NCI-H2171 (cell line): ENCODE measurements around the gene EZR.

ENCODE experiments used
- DNase-seq: peaks from one replicate; lab custom pipeline; 2025; lab: John Stamatoyannopoulos, UW

EZR gene

DNA sequence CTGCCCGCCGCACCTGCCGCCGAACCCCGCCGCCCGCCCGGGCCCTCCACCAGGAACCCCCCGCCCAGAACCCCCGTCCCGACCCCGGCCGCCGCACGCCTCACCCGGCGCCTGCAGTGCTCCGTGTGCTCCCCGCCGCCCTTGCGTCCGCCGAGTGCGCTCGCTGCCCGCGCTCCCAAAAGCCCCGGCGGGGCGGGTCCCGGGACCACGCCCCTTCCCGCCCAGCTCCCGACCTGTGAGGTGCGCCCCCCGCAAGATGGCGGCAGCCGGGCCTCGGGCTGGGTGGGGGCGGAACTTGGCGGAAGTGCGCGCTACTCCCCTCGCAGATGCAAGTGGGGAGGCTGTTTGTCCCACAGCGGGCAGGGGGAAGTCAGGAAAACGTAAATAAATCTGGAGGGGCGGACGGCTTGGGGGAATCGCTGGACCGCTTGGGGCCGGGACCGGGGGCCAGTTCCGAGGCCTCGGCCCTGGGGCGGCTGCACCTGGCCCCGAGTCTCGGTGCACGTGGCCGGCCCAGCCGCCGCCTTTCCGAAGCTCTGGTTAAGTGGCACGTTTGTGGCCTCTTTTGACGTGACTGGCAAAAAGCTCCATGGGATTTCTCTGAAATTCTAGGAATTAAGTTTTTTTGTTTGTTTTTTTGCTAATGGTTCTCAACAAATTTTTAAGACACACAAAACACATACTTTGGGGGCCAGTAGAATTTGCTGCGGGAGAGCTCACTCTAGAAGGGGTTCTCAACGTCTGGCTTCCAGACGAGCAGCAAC is at the start of gene EZR:
Gene EZR, minus strand, starts transcription at position 156 of the 764 bp plus-strand sequence. CDS start 1,275 bp downstream, outside the sequence.
- peak; percentile 78 for DNase-seq

DNA sequence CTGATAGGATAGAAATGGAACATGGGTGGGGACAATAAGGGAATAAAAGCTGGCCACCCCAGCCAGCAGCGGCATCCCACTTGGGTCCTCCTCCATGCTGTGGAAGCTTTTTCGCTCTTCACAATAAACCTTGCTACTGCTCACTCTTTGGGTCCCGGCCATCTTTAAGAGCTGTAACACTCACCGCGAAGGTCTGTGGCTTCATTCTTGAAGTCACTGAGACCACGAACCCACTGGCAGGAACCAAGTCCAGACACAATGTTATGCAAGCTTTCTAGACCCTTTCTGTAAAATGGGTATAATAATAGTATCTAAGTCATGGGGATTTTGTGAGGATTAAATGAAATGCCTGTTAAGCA is 48.9 kb upstream of the EZR start:
- no peak for DNase-seq

DNA sequence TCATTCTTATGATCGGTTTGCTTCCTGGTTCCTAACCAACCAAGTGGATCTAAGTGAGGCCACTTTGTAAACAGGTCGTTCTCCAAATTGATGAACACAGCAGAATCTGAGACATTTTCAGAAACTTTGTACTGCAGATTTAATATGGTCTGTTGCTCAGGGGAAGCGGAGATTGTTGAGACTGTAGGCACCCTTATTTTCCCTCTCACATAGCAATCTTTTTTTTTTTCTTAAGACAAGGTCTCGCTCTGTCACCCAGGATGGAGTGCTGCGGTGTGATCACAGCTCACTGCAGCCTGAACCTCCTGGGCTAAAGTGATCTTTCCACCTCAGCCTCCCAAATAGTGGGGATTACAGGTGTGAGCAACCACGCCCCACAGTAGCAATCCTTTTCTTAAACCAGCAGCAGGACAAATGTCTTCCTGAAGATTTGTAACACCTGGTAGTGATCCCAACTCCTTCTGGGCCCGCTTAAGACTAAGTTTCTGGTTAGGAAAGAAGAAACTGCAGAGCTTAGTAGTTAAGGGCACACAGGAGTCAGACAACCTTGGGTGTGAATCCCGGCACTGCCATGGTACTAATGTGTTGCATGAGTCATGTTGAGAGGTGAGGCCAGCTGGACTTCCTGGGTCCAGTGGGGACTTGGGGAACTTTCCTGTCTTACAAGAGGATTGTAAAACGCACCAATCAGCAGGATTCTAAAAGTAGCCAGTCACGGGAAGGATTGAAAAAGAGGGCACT is 48.4 kb upstream of the EZR start:
- DNase-seq = no peak

DNA sequence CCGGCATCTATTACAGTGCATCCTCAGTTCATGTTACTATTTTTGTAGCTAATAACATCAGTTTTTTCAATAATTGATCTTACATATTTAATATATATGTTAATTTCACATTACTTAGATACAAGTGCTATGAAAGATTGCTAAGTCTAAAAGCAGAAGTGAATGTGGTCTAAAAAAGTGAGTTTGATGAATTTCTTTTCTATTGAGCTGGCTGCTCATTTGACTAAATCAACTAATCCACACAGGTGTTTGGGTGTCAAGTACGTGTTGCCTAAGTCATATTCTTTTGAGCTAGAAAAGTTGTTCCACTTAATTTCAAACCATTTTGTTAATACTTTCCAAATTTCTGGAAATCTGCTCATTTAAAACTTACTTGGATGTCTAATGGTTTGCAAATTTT is 46.6 kb upstream of the EZR start:
- DNase-seq = no peak

DNA sequence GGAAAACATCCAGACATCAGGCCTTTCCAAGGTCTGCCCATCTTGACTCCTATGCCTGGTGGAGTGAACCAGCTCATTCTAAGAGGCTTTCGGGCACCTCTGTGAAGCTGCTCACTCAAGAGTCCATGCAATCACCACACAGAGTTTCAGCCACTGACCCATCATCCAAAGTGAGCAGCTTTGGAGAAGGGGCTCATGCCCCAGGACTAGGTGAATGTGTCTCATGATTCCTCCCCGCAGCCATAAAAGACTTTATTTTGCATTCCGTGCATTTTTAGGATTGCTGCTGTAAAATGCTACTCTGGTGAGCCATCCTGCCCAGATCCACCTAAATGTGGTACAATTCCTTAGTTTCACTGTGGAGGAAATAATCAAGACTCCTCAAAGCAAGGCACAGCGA is 44.5 kb upstream of the EZR start:
- no peak for DNase-seq

DNA sequence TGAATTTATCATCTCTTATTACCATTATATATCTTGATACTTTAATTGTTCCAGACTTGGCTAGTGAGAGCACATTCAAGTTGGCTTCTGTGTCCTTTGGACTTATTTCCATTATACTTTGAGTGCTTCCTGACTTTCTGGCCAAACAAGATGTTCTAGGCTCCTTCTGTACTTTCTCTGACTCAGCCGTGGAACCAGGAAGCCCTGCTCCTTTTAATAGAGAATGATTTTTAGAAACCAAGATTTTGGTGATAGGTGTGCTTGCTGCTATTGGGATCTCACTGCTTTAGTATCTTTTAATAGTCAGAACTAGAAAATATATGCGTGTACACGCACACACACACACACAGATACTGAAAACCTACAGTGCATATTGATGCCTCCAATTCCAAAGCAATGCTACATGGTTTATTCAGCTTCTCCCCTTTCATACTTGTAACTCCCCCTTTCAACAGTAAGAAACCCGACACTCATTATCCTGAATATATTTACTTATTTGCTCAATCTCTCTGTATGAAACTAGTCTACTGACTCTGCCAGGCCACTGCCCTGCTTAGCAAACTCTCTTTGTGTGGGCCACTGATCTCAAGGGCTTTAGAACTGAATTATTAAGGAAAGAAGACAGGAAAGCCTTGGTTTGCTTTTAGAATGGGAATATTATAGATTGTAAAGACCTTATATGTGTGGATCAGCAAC is 42.7 kb upstream of the EZR start:
- DNase-seq = no peak

DNA sequence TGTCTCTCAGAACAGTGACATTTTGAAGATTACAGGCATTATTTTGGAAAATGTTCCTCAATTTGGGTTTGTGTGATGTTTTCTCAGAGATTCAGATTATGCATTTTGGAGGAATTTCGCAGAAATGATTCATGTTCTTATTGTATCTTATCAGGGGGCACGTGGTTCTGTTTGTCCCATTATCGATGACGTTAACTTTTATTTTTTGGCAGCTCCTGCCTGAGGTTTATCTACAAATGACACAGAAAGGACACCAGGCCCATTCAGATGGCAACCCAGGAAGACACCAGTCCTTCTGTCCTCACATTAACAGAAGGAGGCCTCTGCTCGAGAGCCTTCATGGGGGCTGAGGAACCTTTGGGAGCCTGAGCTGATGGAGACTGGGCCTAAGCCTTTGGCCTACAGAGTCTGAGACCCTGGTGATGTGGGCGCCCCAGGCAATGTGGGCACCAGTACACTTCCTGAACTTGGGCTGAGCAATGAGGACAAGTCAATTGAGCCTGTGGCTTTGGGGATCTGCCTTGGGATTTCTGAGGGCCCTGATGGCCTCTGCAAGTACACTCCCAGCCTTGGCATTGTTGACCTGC is 41.2 kb upstream of the EZR start:
- no peak for DNase-seq

DNA sequence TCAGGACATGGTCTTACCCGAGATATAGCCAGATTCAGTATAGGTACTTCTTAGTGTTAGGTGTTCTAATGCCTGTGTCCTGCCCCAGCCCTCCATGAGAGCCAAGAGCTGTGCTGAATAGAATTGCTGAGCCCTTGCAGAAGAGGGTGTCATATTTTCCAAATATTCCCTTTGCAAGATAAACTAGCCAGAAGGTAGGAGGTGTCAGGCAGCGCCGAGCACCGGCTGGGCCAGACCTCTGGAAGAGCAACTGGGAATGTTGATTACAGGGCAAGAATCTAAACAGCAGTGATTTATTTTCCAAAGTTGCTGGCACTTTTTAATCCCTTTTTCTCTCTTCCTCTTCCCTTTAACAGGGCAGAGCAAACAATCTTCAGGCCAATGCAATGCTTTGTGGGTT is 37.1 kb upstream of the EZR start:
- DNase-seq = no peak

DNA sequence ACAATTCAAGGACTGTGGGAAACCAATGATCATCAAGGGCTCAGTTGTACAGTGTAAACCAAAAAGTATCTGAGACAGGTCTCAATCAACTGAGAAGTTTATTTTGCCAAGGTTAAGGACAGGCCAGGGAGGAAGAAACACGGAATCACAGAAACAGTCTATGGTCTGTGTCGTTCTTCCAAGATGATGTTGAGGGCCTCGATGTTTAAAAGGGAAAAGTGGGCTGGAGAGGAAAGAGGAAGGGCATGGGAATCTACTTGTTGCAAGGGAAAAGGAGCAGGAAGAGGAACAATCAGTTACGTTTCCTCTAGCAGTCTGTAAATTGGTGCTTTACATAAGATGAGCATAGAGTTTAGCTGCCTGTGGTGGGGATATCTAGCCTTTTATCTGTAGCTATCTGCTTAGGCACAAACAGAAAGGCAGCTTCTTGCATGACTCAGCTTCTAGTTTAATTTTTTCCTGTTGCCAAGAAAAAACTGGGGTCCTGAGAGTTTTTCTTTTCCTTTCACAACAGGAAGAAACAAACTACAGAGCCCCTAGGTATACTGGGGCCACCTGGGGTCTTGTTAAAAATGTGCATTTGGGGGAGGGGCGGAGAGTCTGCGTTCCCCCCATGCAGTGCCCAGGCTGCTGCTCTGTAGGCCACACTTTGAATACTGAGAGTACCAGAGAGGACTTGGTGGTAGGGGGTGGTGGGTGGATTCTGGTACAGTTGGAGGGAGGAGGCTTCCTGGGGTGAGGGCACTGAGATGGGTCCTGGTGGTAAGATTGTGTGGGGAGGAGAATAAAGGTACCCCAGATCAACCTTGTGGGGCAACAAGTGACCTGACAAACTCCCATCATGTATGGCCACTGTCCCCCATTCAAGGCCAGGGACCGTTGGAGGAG is 35.3 kb upstream of the EZR start:
- no peak for DNase-seq

DNA sequence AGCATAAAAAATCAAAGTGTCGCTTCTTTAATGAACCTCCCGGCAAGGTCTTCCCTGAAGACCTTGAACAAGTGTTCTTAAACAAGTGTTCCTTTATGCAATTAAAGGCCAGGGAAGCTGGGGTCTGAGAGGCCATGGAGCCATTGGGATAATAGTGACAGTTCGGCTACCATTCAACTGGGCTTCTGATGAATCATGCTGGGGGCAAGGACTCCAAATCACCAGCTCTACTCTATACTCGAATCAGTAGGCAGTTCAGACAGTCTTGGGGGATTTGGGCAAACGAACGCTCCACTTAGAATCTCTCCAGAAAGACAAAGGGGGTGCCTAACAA is 34.7 kb upstream of the EZR start:
- no peak for DNase-seq

DNA sequence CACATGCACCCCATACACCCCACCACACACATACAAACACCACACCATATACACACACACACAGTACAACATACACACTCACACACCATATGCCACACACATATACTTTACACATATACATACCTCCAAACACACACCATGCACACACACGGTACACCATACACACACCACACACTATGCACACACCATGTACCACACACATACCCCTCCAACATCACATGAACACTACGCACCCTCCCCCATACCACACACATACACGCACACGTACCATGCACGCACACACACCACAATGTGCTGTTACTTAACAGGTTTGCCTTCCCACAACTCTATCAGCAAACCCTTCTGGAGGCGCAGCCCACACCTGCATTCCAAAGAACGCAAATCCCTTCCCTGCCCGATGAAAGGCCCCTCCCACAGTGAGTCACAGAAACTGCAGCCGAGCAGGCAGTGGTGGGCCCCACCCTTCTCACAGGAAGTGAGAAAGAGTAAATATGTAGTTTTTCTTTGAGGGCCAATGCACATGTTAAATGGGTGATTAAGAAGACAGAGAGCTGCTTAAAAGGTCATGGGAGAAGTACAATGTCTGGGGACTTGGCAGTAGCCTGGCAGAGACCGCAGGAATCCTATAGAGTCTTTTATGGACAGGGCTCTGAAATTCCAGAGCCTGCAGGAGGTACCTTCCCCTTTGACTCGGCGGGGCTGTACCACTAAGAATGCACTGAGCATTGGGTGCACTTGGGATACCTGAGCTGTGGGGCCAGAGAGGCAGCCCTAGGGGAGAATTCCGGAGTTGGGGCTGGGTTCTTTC is 34.1 kb upstream of the EZR start:
- no peak for DNase-seq

DNA sequence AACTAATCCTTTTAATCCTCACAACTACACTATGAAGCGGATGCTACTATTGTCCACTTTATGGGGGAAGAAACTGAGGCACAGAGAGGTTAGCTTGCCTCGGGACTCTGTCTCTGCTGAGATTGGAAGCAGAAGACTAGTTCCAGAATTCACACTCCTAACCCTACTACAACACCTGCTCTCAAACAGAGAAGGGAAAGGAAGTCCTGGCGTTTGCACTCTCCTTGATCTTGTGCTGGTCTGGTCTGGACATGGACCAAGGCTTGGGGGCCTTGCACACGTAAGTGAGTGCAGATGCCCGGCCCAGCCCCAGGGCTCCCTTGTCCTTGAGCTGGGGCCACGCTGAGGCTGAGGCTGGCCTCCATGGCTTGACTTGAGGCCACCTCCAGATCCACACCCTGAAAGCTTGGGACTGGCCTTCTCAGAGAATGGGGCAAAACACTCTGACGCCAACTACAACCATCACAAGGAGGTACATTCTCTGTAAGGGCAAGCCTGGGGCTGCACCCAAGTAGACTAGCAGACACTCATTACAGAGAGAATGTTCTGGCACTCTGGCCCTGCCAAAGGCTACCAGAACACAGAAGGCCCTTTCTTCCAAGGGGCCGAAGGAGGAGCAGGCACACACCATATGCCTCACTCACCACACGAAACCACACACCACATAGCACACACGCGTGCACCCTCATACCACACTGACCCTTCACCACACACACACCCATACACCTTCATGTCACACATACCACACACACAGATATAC is 33.3 kb upstream of the EZR start:
- no peak for DNase-seq

DNA sequence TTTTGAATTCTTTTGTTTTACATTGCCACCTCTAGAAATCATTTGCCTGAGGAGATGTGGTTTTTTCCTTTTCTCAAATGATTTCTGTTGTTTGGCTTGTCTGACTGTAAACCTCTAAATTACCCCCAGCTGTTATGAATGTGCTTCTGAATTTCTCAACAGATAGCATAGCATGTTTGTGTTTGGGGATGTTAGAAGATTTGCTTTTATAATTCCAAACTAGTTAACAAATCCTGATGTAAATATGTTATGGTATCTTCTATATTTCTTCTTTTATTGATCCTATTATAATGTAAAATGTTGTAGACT is 31.6 kb upstream of the EZR start:
- no peak for DNase-seq

DNA sequence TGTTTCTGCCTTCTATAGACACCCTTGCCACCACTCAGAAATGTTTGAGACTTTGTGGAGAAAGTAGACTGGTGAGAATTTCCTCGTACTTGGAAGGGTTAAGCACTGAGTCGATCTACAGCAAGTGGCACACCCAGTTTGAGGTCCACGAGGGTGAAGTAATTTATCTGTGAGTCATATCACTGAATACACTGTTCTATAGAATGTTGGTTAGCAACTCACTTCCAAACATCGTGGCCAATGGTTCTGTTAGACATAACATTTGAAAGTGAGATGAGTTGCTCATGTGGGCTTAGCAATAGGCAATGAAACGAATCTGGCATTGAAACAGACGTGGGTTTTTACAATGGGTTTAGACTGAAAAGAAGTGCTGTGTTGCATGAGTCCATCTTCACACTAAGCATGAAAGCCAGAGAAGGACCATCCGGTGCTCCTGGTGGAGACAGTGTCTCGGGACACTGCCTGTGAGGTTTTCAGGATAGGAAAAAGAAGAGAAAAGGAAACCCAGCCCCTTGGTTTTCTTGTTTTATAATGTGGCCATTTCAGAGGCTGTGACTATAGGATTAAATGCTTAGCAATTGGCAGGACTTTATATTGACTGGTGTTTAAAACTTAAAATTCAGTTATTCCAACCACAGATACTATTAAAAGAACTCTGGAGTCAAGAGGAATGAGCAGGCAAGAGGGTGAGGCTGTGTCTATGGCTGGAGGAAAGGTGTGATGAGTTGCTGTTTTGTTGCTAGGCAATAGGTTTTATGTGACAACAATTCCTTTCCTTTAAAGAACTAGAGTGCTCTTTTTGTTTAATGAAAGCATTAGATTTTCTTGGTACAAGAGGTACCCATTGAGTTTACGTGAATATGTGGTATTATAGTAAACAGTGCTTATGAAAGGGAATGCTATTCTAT is 31.0 kb upstream of the EZR start:
- DNase-seq = no peak

DNA sequence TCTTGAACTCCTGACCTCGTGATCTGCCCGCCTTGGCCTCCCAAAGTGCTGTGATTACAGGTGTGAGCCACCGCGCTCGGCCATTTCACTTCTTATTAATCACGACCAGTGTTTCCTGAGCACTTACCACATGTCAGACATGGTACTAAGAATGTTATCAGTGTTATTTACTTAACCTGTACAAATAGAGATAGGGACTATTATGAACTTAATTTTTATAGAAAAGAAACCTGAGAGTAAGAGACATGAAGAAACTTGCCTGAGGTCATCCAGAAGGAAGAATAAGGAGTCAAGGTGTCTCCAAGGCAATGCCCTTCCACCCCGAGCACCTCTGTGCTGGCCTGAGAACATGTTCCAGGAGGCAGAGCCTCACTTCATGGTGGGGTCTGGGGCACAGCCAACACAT is 29.3 kb upstream of the EZR start:
- DNase-seq = no peak

DNA sequence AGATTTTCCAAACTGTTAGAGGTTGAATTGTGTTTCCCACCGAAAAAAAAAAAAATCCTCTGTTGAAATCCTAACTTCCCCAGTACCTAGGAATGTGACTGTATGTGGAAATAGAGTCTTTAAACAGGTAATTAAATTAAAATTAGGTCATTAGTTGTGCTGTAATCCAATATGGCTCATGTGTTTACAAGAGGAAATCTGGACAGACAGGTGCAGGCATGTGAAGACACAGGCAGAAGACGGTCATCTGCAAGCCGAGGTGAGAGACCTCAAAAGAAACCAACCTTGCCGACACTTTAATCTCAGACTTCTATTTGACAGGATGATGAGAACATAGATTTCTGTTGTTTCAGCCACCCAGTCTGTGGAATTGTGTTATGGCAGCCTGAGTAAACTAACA is 28.6 kb upstream of the EZR start:
- DNase-seq = no peak

DNA sequence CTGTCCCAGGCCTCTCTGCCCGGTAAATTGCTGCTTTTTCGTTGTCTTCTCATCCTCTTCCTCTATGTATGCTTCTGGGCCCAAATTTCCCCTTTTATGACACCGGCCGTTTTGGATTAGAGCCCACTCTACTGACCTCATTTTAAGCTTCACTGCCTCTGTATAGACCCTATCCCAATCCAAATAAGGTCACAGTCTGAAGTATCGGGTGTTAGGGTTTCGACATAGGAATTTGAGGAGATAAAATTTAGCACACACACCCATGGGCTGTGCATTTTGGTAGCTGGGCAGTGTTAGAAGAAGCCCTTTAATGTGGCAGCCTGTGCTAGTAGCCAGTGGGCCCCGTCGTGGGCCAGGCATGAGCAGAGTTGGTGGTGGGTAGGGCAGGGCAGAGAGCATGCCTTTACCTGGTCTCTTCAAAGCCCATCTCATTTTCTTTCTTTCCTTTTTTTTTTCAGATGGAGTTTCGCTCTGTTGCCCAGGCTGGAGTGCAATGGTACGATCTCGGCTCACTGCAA is 27.9 kb upstream of the EZR start:
- no peak for DNase-seq

DNA sequence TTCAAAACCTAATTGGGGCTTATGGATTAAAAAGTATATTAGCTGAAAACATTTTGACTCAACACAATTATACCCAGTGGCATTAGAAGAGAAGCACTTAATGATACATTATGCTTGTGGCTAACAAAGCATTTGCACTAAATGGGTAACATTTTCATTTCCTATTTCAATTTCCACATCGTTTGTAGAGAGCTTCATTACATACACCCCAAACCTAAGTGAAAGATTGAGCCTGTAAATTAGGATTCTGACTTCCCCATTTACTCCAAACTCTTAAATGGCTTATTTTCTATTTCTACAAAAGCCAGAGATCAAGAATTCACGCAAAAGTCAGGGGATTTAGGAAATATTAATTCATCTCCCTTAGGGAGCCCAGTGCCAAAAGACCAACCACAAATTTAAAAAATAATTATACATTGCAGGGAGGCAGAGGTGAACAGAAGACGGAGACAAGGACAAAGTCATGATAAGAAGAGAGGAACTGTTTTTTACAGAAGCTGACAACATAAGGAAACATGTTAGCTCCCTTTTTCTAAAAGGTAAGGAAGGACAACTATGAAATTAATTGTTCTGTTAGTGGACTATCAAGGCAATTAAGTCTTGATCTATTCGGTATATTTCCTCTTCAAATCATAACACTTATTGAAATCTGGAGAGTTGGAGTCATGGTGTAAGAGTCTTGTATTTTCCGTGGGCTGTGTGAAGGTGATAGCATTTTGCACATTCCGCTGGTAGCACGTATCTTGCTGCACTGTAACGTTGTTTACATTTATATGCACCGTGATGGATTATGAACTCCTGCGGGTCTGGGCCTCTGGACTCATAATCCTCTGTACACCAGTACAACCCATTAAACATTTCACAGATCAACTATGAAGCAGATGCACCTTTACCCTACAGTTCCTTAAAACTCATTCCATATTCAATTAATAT is 24.8 kb upstream of the EZR start:
- no peak for DNase-seq
